HG02678 (cell line): ENCODE results near the gene EMX1.

Experiments used
- ATAC-seq: cut with Tn5 transposase; IDR thresholded peaks from one replicate; pipeline ENCODE4 v1.9.1; 2021; ENCODE audit warnings: mild to moderate bottlenecking, moderate library complexity; ENCODE audit not compliant: unreplicated experiment

The EMX1 gene

DNA sequence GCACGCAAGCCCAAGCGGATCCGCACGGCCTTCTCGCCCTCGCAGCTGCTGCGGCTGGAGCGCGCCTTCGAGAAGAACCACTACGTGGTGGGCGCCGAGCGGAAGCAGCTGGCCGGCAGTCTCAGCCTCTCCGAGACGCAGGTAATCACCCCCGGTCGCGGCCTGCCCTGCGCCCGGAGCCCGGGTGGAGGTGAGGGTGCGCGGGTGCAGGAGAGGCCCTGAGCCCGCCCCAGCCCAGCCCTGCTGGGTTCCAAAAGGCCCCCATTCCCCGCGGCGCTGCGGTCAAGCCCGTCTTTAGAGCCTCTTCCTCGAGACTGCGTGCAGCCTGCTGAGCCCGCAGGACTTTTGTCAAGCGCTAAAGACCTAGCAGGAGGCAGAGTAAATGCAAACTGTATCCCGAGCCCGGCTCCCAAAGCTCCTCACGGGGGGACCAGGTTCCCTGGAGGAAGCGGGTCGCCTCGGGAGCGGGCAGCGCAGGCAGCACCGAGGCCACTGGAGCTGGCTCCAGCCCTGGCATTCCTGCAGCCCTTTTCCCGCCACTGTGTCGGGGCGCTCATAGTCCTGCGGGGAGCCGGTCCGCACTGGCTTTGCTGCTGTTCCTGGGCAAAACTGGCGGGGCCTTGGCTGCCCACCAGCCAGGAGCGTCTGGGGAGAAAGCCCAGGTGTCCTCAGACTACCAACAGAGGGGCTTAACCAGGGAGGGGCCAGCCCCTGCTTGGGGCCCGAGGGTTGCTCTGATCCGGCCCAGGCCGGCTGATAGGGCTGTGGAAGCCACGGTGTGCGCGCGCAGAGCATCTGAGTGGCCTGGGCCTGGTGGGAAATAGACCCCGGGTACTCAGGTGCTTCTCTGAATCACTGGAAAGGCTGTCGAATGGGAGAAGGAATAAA, 7.3 kb downstream of the EMX1 start:
- peak; percentile 49 for ATAC-seq

DNA sequence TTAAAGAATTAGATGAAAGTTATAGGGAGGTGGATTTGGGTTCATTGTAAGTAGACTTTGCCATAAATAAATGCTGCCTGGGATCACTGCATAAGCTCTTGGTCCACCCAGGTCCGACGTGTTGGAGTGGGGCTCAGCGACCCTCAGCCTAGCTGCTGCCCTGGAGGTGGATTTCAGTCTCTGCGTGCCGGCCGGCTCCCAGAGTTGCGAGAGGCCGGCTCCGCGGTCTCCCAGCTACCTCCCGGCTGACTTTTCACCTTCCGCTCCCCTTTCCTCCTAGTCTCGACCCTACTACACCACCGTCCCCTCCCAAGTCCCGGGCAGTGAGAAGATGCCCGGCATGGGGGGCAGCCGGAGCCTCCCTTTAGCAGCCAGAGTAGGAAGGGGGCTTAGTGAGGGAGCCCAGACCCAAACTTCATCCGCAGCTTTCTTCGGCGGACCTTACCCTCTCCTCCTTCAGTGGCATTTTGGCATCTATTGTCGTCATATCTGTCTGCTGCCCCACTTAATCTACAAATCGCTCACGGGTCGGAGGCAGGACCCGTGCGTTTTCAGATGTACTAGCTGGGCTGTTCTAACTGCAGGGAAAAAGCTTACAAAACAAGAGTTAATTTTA, 8.1 kb downstream of the EMX1 start:
- no peak for ATAC-seq

DNA sequence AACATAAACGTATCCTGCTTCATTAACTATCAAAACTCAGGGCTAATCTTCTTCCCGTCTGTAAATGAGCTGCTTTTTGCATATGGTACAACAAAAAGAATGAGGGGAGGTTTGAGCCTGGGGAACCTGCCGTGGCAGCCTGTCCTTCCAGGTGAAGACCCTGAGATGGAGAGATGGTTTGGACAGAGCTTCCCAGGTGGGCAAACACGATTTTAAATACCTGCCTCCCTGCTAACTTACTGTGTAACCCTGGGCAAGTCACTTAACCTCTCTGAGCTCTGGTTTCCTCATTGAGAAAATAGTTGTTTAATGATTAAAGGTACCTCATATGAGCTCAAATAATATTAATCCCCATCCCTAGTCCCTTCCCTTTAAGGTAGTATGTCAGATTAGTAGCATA, 9.0 kb downstream of the EMX1 start:
- ATAC-seq = no peak

DNA sequence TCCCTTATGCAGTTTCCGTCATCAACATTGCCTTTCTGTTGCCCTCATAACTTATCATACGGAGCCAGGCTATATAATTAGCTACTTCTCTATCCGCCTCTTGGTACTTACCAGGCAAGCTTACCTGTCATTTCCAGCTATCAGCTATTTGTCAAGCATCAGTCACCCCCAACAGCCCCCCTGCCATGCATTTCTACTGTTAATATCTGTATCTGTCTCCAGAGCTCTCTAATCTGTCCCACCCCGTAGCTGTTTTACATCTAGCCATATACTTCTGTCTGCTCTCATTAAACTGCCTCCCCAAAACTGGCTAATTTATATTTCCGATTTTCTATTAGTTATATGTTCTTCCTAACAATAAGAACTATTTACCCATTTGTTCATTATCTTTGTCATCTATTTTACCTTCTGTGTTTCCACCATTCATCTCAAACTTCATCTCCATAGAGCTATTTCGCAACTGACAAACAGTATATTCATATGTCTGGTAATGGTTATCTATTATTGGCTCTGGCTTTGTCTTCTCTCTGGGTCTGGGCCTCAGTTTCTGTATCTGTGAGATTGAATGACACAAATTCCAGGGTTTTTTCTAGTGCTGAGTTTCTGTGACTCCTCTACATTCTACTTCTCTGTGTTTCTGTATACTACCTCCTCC, 9.6 kb downstream of the EMX1 start:
- no peak for ATAC-seq

DNA sequence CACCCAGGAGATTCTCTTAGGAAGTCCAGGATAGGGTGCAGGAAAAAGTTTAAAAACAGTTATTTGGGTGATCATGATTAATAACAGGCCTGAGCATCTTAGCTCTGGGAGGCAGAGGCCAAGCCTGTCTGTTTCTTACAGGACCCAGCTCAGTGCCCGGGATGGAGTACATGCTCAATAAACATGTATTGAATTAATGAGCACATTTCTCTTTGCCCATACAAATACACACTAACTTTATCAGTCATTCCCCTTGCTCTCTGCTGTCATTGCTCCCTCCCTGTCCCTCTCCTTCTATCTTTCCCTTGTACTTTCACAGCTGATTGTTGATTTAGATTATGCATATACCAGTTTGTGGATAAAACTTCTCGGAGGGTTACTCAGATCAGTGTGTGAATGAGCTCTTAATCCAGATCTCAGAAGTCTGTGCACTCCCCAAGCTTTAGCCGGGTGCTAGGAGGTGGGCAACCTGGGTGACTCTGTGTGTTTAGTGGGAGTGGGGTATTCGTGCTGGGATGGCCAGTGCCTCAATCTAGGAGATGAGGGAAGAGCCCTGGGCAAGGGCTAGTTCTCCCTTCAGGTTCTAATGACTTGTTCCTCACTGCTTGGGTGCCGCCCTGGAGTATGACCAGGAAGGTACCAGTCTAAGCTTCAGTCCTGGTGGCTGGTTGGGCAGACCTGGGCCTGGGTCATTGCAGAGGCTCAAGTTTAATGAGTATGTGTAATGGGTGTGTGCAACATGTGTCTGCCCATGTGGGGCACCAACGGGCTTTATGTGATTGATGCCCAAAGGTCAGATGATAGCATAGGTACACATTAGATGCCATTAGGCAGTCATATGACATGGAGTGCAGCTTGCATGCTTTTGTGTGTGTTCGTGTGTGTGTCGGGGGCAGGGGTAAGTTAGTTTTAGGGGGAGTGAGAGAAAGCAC, 10.6 kb downstream of the EMX1 start:
- no peak for ATAC-seq

DNA sequence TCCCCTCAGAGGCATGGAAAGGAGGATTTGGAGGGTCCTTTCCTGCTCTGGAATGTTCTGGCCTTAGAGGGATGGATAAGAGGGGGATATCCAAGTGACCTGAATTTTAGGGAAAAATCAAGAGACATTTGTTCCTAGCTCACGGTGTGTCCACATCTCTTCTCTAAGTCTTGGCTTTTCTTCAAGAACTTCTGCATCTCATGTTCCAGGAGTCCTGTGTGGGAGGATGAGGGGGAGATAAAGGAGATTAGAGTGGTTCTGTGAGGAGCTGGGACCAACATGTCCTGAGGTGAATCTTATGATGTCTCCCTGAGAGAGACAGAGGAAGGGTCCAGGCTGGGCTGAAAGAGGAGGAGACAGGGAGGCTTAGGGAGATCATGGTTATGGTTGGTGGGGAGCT, 11.7 kb downstream of the EMX1 start:
- ATAC-seq = no peak

DNA sequence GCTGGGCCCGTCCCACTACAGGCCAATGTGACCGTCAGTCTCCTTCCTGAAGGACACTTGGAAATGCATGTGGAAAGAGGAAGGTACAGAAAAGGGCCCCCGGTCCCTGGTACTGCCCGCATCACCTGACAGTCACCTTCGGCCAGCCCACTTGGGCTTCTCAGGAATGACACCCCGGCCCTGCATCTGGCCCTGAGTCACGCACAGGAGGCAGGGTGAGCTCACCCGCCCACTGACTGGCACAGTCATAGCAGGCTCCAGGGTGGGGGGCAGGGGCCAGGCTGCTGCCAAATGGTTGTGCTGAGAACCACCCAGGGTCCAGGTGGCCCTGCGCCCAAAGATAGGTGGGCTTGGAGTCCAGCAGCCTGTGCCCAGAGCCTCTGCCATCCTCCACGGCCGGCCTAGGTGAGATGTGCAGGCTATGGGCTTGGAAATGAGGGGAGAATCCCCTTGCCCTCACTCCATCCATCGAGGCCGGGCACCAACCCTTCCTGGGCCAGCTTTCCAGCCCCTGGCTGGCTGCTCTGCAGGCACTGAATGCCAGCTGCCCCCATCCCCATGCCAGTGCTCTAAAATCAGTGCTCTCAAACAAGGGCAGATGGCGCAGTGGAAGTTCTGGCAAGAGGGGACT, 14.1 kb downstream of the EMX1 start:
- no peak for ATAC-seq

DNA sequence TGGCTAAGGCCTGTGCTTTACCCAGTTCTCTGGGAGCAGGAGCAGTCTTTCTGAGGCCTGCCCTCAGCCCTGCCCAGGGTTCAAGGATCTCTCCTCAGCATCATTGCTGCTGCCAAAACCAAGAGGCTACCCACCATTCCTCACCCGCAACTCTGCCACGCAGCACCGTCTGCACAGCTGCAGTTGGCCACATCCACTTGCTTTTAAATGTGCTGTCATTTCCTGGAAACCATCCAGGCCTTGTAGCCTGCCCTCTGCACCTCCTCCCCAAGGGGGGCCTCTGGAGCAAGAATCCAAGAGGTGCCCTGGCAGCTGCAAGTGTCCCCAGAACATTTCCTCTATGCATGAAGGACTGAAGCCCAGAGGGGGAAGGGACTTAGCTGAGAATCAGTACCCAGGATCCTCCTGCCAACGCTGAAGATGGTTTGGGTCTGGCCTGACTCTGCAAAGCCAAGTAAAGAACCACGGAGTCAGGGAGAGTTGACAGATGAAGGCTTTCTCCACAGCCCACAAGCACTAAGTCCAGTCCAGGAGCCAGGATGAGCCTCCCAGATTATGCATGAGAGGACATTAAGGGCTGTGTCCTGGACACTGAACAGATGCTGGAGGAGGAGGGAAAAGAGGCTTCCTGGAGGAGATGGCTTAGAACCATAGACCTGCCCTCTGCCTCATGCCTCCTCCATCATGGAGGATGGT, 14.9 kb downstream of the EMX1 start:
- ATAC-seq = no peak

DNA sequence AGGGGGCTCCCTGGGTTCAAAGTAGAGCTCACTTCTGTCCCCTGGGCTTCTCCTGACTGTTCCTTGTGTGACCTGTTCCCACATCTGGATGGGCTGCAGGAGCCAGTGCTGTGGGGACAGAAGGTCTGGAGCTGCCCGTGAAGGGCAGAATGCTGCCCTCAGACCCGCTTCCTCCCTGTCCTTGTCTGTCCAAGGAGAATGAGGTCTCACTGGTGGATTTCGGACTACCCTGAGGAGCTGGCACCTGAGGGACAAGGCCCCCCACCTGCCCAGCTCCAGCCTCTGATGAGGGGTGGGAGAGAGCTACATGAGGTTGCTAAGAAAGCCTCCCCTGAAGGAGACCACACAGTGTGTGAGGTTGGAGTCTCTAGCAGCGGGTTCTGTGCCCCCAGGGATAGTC, 15.5 kb downstream of the EMX1 start:
- no peak for ATAC-seq

DNA sequence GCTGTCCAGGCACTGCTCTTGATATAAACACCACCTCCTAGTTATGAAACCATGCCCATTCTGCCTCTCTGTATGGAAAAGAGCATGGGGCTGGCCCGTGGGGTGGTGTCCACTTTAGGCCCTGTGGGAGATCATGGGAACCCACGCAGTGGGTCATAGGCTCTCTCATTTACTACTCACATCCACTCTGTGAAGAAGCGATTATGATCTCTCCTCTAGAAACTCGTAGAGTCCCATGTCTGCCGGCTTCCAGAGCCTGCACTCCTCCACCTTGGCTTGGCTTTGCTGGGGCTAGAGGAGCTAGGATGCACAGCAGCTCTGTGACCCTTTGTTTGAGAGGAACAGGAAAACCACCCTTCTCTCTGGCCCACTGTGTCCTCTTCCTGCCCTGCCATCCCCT, 15.9 kb downstream of the EMX1 start:
- no peak for ATAC-seq

DNA sequence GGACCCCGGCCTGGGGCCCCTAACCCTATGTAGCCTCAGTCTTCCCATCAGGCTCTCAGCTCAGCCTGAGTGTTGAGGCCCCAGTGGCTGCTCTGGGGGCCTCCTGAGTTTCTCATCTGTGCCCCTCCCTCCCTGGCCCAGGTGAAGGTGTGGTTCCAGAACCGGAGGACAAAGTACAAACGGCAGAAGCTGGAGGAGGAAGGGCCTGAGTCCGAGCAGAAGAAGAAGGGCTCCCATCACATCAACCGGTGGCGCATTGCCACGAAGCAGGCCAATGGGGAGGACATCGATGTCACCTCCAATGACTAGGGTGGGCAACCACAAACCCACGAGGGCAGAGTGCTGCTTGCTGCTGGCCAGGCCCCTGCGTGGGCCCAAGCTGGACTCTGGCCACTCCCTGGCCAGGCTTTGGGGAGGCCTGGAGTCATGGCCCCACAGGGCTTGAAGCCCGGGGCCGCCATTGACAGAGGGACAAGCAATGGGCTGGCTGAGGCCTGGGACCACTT, 16.4 kb downstream of the EMX1 start:
- no peak for ATAC-seq

DNA sequence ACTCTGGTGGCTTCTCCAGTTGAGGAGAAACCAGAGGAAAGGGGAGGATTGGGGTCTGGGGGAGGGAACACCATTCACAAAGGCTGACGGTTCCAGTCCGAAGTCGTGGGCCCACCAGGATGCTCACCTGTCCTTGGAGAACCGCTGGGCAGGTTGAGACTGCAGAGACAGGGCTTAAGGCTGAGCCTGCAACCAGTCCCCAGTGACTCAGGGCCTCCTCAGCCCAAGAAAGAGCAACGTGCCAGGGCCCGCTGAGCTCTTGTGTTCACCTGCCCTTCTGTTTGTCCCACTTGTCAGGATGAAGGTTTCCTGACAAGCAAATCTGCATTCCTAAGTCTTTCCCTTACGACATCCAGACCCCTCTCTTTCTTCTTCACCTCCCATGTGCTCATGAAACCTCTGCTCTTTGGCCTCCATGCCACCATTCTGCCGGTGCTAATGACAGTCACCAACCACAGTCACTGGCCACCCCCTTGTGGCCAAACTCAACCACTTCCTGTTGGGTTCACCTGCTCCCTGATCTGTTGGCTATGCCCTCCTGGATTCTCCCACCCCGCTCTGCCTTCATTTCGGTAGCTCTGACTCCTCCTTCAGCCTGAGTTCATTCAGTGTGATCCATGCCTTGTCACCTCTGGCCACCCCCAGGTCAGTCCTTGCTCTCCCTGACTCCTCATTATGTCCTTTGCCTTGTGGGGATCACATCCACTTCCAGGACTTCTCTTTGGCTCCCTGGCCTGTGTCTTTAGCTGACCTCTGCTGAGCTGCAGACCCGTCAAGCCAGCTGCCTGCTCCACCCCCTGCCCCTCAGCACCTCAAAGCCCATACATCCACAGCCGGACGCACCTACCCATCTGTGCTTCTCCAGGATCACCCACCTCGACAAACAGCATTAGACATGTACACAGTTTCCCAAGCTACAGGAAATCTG, 17.6 kb downstream of the EMX1 start:
- ATAC-seq = peak; percentile 68

DNA sequence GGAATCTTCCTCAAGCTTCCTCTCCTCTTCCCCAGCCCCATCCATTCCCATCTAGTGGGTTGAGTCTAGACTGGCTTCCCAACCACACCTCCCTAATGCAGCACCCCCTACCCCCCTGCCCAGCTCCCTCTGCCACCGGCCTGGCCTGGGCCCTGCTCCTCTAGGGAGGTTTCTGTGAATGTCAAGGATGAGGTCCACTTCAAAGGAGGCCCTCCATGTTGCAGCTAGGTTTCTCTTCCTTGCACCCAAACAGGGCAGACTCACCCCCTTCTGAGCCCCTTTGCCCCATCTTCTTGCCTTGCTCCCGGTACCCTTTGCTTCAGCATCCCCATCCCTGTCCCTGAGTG, 18.3 kb downstream of the EMX1 start:
- ATAC-seq = no peak

DNA sequence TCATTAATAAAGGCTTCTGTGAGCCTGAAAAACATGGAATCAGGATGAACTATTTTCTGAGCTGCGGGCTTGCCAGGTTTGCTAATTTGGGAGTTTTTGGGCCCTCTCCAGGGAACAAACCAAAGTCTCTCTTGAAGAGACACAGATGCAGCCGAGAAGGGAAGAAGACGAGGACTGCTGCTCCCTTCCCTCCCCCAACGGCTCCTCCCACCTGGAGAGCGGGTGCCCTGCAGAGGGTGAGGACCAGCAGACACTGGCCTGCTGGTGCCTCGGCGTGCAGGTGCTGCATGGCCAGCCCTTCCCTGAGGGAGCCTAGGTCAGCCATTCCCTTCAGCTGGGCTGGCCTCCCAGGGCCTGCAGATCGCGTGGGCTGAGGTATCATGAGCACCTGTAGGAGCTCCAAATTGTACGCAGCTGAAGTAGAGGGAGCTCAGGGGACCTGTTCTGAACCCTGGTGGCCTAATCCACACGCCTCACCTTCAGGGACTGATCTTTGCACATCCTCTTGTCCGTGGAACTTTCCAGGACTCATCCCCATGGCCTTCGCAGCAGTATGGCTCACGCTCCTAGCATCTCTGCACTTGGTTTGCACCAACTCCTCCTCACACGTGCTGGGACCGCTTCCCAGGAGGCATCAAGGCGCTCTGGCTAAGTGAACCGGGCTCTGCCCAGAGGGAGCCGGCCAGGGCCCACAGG, 19.5 kb downstream of the EMX1 start:
- ATAC-seq = no peak

DNA sequence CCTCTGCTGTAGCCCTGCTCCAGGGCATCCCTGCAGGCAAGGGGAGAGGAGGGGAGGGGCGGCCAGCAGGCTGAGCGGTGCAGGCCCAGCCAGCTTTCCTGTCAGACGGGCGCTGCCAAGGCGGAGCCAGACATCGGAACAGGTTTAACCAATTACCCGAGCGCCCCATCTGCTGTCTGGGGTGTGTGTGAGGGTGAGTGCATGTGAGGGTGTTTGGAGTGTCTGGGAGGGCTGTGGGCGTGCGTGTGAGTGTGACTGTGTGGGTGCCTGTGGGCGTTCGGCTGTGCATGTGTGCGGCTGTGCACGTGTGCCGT, 20.0 kb downstream of the EMX1 start:
- no peak for ATAC-seq

DNA sequence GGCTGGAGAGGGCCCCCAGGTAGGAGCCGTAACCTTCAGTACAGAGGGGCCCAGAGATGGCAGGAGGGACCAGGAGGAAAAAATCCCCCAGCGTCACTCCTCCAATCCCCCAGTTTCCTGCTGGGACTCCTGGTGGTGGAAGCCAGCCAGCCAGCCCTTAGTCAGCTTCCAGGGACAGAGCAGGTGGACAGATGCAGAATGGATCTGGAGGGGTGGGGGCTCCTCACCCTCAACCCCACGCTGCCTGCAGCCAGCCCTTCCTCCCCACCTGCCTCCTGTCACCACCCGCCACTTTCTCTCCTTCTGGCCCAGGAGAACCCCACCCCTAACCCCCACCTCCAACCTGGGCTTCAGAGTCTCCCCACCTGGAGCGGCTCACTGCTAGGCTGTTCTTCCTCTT, 21.1 kb downstream of the EMX1 start:
- no peak for ATAC-seq

DNA sequence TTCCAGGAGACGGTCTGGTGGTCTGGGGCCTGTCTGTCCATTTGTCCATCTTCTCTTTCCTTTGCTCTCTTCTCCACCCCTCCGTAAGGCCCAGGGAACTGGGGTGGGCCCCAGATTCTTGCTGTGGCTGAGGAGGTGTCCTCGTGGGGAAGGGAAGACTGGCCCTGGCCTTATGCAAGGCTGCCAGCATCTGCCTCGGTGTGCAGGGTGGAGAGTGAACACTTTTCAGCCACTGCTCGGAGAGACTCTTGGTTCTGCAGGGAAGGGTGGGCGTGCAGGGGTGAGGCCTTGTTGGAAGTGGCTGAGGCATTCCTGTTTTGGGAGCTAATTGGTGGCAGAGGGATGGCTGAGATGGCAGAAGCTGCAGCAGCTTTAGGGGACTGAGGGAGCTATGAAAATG, 23.0 kb downstream of the EMX1 start:
- no peak for ATAC-seq

DNA sequence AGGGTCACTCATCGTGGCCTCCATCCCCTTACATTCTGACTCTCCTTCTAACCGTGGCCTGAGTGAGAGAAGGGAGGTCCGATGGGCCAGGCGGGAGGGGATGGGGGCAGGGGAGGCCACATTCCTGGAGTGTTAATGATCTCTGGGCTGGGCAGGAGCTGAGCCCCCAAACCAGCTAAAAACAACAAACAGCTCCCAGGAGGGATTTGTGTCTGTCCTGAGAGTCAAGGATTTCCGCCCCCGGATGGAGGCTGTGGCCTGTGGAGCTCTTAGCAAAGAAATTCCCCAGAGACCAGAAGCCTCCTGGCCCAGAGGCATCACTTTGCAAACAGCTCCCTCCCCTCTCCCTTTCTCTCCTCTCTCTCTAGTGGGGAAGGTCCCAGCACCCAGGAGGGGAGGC, 23.5 kb downstream of the EMX1 start:
- no peak for ATAC-seq
